RPMI8226 (cell line): ENCODE results near the gene PHACTR2.
"Not testable (repeated sequence)": the region's sequence is repeated elsewhere in the genome, so short reads cannot be mapped to it uniquely, and the experiment has no call there.

Experiments used
- DNase-seq: peaks from one replicate; pipeline ENCODE4 v3.0.0-alpha.2; 2015

PHACTR2 gene

GRCh38 chr6:143822584-143823024 lies 144.8 kb downstream of the PHACTR2 start:
- DNase-seq, result no peak

DNA sequence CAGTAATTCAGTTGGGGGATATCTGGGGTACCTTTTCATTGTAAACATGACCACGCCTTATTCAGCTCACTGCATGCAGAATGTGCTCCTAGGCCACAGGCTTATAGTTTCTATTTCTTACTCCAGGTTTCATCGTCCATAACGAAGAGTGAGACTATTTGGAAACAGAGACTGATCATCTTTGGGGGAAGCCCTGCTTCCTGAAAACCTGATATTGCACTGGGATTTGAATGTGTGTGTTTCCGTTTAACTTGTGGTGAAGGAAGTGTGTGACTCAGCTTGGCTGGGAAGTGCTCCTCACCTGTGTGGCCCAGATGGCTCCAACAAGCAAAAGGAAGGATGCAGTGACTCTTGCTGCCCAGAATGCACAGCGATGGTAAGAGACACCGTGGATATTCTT lies 145.8 kb downstream of the PHACTR2 start:
- no peak for DNase-seq

GRCh38 chr6:143828572-143828971 lies 150.8 kb downstream of the PHACTR2 start:
- DNase-seq, result no peak

DNA sequence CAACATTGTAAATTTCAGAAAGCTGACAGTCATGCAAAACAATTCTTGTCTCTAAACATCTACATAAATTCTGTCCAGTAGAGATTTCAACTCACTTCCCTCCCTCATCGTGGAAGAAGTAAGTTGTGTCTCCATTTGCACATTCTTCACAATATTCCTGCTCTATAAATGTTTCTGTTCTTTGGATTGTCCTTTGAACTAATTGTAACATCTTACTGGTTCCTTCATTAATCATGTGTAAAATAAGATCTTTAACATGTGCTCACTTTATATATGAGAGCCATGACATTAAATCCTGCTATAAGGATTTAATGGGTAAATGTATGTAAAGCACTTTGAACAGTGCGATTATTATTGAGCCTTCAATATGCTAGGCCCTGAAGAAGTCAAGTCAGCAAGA lies 158.4 kb downstream of the PHACTR2 start:
- no peak for DNase-seq

DNA sequence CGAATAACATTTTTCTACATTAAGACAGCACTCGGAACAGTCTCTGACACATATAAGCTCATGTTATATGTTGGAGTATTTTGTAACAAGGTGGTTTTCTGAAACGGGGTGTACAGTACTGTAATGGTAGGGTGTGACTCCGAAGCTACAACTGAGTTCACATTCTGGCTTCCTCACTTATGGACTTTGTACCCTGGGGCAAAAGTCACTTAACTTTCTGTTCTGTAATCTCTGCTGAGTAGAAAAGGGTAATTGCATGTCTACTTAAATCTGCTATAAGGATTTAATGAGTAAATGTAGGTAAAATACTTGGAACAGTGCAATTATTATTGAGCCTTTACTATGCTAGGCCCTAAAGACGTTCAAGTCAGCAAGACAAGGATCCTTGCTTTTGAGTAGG lies 160.6 kb downstream of the PHACTR2 start:
- DNase-seq, result no peak

DNA sequence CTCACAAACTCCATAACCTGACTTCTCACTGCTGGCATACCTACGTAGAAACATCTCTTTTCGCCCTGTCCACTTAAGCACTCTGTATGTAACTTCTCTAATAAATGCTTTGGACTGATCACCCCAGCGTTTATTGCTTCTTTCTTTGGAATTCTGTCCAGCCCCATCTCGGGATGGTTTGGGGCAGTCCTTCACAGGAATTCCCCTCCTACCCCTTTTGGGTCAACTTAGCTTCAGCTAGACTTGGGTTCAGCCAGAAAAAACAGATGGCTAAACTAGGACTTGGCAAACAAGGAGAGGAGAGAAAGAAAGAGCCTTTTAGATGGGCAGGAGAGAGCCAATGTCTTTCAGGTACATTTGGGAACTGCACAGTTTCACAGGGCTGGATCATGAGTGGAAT lies 161.4 kb downstream of the PHACTR2 start:
- no peak for DNase-seq

GRCh38 chr6:143840595-143841265 lies 163.0 kb downstream of the PHACTR2 start:
- no peak for DNase-seq

- no peak for DNase-seq
Observed at GRCh38 chr6:143842461-143842901, 164.7 kb downstream of the PHACTR2 start.

- DNase-seq, result peak; percentile 91
Observed at GRCh38 chr6:143842902-143843676, 165.3 kb downstream of the PHACTR2 start, which contains the start of gene LTV1. Gene LTV1 (plus strand): TSS chr6:143843338. CDS start chr6:143843478, 140 bp downstream.

DNA sequence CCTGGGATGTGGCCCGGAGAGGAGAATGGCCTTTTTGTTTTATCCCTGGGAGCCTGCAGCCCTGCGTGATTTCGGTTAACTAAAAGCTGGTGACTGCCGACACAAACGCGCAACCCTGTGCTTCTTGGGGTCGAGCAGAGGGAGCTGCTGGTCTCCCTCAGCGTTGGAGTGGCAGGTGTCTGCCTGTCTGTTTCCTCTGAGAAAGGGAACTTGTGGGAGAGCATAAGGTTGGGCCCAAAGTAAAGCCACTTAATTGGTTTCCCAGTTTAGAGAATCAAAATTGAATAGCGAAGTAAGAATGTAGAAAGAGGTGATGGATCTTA lies 165.9 kb downstream of the PHACTR2 start:
- peak; percentile 21 for DNase-seq

DNA sequence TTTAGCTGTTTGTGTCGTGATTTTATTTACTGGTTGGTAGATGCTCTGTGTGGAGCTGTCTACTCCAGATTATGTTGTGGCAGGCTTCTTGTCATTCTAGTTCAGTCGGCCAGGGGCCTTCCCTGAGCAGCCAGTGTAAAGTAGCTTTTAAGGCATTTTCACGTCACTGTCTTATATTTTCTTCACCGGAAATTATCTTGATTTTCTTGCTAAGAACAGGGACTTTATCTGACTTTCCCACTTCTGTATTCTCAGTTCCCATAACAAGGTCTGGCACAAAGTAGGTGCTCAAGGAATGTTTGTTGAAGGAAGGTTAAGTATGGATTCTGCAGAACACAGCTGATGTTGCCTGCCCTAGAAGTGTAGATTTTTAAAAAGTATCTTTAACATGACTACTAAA lies 166.2 kb downstream of the PHACTR2 start:
- DNase-seq, result peak; percentile 28

- no peak for DNase-seq
Observed at GRCh38 chr6:143845033-143845432, 167.3 kb downstream of the PHACTR2 start.

- DNase-seq, result not testable (repeated sequence)
Observed at GRCh38 chr6:143851706-143852105, 173.9 kb downstream of the PHACTR2 start.

DNA sequence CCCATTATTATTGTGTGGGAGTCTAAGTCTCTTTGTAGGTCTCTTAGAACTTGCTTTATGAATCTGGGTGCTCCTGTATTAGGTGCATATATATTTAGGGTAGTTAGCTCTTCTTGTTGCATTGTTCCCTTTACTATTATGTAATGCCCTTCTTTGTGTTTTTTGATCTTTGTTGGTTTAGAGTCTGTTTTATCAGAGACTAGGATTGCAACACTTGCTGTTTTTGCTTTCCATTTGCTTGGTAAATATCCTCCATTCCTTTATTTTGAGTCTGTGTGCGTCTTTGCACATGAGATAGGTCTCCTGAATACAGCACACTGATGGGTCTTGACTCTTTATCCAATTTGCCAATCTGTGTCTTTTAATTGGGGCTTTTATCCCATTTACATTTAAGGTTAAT lies 177.3 kb downstream of the PHACTR2 start:
- DNase-seq, result not testable (repeated sequence)

DNA sequence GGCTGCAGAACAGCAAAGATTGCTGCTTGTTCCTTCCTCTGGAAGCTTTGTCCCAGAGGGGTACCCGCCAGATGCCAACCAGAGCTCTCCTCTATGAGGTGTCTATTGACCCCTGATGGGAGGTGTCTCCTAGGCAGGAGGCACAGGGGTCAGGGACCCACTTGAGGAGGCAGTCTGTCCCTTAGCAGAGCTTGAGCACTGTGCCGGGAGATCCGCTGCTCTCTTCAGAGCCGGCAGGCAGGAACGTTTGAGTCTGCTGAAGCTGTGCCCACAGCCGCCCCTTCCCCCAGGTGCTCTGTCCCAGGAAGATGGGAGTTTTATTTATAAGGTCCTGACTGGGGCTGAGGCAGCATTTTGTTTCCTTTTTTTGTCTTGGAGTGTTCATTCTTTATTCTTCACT lies 179.0 kb downstream of the PHACTR2 start:
- not testable (repeated sequence) for DNase-seq

- DNase-seq, result no peak
Observed at GRCh38 chr6:143857651-143858050, 179.9 kb downstream of the PHACTR2 start.

- no peak for DNase-seq
Observed at GRCh38 chr6:143859891-143860660, 182.3 kb downstream of the PHACTR2 start.

DNA sequence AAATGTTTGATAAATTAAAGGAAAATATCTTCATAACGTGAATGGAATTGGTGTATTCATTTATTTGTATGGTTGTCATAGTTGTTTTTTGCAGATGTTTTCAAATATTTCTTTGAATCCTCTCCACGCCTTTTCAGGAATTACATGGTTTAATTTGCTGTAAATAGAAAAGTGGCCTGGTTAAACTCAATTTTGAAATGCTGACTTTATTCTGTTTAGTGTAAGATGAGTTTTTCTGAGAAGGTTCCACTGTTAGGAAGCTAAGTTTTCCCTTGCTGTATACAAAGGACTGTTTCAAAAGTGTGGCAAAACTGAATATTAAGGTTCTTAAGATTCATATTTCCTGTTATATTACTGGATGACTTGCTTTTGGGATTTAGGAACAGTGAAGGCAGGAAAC lies 186.0 kb downstream of the PHACTR2 start:
- DNase-seq, result no peak

DNA sequence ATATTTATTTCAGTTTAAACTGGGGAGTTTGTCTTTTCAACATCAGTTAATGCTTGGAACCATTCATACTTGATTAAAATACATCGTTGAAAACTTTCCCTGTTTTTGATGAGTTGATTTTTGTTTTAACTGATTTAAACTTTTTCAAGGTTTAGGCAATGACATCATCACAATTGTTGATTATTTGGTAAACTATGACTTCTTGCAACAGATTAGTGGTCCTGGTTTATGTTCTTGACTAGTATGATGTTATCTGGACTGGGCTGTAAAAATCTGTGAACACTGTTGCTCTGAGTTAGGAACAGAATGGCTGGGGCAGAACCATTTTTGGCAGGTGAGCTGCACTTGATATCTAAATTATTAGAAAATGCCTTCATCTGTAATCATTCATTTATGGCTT lies 186.5 kb downstream of the PHACTR2 start, which contains the start of gene ZC2HC1B:
Gene ZC2HC1B, plus strand, starts transcription at position 241 of the 400 bp plus-strand sequence. Its CDS starts 66 bp downstream, at position 307.
- DNase-seq, result no peak

- no peak for DNase-seq
Observed at GRCh38 chr6:143867236-143867635, 189.5 kb downstream of the PHACTR2 start.

DNA sequence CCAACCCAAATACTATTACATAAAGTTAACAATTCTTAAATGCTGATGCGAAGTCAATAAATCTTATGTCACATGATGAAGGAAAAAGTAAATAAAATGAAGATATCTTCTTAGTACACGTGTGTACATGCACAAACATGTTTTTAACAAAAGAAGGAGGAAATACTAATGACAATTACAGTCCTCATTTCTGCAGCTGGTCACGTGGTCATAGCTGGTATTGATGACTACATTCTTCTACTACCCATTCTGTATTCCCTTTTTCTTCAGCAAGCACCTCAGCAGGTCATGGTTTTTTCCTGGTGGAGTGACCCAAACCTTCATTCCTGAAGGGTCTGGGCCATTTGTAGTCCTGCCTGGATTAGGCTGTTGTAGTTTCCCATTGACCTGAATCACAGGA lies 191.0 kb downstream of the PHACTR2 start:
- not testable (repeated sequence) for DNase-seq

GRCh38 chr6:143871202-143871730 lies 193.5 kb downstream of the PHACTR2 start:
- not testable (repeated sequence) for DNase-seq

GRCh38 chr6:143872201-143872600 lies 194.4 kb downstream of the PHACTR2 start:
- peak; percentile 4 for DNase-seq
